GM21786 (cell line): Measurements from ENCODE around the gene GPR61.

Experiments
- ATAC-seq: cut with Tn5 transposase; IDR thresholded peaks from one replicate; pipeline ENCODE4 v1.9.1; 2021; ENCODE audit not compliant: unreplicated experiment

Gene GPR61

DNA sequence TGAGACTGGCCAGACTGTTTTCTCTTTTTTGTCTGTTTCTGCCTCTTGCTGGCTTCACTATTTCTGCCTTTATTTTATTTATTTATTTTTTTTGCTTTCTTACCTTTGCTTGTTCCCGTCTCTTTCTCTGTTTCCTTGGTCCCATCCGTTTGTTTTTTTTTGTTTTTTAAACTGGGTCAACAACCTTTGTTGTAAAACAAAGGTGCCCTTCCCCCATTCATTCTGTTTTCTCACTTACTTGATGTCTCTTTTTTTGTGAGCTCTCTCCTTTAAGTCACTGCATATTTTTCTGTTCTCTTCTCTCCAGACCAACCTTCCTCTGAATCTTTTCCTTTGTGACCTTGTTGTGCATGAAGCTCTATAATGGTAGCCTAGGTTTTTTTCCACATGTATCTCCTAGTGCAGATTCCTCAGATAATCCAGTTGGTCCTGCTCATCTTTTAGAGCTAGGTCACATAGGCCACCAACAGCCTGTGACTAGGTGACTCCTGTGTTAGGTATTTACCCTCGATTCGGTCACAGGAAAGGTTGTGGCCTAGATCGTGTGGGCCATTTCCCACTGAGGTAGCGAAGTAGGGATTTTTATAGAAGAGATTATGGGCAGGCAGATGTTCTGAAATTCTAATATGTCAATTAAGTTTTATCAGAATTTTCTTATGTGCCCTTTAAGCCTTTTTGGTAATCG is 24.7 kb downstream of the GPR61 start:
- ATAC-seq: no peak

DNA sequence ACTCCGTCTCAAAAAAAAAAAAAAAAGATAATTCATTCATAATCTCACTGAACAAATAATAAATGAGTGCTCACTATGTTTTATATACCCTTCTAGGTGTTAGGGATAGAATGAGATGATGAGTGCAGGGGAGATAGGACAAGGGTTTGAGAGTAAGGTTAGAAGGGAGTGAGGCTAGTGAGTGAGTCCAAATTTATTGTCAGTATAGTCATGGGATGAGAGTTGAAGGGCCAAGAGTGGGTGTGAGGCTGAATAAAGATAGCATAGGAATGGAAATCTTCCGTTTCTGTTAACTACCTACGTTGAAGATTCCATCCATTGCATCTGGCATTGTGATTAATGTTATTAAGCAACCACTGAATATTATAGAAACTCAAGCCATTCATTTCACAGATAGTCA is 25.6 kb downstream of the GPR61 start:
- no peak for ATAC-seq

DNA sequence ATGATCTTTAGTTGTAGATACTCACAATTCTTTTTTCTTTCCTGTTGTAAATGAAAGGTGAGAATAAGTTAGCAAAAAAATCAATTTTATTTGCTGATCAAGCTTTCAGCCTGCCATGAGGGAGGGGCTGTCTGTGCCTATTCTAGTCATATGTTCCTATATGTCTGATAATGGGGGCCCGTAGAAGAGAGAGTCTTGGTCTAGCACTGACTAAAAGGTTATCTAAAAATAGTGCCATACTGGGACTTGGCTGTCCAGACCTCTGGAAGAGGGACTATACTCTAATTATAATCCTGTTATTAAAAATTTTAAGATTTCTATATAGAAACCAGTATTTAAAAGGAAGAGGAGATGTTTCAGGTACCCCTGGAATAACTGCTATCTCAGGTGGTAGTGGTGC is 27.3 kb downstream of the GPR61 start:
- ATAC-seq: no peak

DNA sequence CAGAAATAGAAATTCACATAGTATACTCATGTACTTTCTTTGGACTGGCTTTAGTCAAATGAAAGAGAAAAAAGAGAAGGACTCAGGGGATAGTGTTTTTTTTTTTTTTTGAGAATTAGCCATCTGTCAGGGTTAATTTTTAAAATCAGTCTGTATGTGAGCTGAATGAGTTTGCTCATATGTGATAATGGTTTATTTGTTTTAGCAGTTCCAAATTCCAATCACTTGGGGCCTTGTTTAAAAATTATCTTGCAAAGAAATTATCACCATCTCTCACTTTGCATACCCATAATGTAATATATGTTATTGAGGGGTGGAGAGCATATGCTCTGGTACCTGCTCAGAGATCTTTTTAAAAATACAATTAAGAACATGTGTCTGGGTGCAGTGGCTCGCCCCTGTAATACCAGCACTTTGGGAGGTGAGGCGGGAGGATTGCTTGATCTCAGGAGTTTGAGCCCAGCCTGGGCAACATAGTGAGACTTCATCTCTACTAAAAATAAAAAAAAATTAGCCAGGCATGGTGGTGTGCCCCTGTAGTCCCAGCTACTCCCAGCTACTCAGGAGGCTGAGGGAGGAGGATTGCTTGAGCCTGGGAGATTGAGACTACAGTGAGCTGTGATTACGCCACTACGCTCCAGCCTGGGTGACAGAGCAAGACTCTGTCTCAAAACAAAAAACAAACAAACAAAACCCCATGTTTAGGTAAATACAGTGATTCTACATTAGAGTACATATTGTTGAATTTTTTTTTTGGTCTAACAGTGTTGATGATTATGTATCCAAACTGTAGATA is 28.4 kb downstream of the GPR61 start:
- ATAC-seq: no peak

DNA sequence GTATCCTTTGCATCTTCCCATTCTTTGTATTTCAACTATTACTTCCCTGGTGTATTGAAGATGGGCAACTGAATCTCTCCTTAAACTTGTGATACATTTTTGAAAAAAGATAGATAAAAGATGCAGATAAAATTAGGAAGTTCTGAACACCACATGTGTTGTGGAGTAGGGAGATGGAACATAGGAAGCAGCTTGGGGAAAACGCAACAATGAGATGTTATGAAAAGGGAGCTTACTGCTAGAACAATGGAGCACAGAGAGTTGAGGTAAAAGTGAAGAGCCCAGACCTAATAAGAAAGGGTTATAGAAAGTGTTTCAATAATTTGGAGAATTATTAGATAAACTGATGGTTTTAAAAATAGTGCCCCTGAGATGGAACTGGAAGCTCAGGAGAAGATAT is 29.7 kb downstream of the GPR61 start:
- no peak for ATAC-seq

DNA sequence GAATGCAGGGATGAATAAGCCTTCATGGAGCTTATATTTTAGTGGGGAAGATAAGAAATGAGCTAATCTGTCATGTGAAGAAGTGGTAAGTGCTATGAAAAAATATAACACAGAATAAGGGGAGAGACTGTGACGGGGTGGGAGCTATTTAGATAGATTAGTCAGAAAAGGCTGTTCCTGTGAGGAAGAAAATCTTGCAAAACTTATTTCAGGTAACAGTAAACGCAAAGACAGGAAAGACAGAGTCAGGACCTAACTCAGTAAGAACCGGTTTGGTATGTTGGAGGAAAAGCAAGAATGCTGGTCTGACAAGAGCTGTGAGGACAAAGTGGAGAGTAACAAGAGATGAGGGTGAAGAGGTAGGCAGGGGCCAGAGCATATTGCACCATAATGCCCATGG is 30.7 kb downstream of the GPR61 start:
- no peak for ATAC-seq

DNA sequence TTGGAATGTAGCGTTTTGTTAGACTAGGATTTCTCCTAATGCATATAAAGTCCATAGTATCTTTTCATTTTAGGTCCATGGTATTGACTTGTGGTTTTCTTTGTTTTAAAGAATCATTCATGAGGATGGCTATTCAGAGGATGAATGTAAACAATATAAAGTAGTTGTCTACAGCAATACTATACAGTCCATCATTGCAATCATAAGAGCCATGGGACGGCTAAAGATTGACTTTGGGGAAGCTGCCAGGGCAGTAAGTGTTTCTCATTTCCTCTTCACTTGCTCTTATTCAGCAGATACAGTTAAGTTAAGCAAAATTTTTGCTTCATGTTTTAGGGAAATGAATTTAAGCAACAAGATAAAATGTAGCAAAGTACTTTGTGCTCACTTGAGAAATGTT is 34.1 kb downstream of the GPR61 start:
- no peak for ATAC-seq

DNA sequence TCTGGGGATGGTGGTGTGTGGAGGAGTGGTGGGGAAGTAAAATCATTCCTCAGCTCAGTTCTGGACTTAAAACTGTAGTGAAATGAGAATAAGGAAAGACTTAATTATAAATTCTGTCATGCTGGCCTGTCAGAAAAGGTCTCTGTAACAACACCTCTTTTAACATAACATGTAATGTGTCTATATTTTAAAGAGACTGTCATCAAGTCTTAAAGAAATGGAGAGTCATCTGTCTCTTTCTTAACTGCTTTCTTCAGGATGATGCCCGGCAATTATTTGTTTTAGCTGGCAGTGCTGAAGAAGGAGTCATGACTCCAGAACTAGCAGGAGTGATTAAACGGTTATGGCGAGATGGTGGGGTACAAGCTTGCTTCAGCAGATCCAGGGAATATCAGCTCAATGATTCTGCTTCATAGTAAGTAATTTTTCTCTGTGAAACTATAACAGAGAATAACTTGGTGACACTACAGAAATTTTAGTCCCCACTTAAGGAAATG is 39.3 kb downstream of the GPR61 start:
- ATAC-seq: no peak

DNA sequence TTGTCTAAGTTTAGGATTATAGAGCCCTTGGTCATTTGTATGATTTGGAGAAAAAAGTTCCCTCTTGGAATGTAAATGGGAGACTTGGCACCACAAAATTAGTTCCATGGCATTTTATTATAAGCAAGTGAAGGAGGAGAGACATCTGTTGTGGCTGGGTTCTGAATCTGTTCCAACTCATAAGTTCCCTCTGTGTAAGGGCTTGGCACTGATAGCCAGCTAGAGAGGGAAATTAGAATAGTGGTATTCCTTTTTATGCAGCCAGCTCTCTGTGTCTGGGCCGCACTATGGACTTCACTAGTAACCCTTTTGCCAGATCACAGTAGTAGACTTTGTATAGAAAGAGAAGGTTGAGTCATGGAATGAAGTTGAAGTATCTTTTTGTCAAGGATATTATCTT is 39.8 kb downstream of the GPR61 start:
- ATAC-seq: no peak

DNA sequence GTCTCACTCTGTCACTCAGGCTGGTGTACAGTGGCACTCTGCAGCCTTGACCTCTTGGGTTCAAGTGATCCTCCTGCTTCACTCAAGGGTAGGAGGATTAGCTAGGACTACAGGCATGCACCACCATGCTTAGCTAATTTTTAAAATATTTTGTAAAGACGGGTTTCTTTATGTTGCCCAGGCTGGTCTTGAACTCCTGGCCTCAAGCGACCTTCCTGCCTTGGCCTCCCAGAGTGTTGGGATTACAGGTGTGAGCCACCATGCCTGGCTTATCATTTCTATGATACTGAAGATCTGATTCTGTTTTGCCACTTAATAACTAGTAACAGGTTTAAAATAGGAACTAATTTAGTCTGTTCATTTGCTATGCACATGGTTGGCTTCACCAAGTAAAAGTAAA is 42.3 kb downstream of the GPR61 start:
- no peak for ATAC-seq

DNA sequence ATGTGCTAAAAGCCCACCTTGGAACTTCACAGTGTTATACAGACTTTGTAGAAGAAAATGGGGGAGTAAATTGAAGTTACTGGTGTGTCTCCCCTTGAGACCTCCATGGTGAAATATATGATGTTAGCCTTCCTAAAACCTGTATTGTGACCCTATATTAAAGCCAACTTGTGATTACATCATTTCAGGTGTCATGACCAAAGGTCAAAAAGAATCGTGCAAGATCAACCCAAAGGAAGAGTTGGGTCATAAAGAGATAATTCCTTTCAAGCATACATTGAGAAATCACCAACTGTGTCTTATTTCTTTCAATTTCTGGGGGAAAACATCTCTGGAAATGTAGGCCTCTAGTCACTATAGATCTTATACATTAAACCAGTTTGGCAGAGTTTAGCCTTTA is 45.1 kb downstream of the GPR61 start:
- ATAC-seq: no peak

DNA sequence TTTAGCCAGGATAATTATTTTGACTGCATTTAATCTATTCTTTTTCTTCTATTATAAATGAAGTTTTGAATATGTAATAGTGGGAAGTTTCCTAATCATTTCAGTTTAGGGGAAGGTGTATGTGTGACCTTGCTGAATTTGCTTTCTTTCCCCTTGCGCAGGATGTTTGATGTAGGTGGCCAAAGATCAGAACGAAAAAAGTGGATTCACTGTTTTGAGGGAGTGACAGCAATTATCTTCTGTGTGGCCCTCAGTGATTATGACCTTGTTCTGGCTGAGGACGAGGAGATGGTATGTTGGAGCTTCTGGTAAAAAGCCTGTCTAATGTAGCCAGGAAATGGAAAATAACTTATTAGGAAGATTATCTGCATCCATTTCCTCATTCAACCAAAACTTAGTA is 46.4 kb downstream of the GPR61 start:
- ATAC-seq: no peak

DNA sequence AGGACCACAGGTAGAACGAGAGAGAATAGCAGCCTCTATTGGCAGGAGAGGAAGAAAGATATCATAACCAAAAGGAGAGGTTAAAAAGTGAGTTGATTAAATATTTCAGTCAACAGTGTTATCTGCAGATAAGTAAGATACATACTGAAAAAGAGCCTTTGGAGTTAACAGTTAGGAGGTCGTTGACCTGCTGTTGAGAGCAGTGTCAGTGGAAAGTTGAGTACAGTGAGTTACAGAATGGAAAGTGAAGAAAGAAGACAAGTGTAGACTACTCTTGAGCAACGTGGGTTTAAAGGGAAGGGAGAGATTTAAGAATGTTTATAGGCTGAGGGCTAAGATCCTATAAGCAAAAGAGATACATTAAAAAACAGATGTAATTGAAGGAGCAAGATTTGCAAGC is 49.5 kb downstream of the GPR61 start:
- ATAC-seq: no peak

DNA sequence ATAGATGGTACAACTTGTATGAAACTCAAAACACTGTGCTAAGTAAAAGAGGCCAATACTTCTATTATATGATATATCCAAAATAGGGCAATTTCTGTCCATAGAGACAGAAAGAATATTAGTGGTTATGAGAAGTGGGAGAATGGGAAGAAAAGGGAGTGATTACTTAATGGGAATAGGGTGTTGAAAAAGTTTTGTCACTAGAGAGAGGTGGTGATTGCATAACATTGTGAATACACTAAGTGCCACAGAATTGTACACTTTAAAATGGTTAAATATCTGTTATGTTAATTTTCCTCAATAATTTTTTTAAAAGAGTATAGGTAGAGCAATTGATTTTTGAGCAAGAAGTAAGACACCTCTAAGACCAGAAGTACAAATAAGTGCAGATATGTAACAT is 50.0 kb downstream of the GPR61 start:
- ATAC-seq: no peak

DNA sequence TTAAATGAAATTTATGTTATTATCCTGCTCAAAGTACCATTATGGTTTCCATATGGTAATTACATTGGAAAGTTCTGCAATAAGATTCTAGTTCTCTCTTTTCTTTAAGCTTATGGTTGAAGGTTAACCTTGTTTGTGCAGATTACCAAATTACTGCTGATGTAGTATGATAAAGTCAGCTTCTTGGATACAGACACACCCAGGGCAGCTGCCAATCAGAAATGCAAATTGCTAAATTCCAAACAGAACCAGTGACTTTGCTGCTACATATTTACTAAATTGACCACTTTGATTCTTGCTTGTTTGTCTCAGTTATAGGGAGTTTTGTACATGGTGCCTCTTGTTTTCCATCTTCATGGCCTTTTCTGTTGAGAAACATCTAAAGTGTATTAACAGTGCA is 53.2 kb downstream of the GPR61 start:
- no peak for ATAC-seq

DNA sequence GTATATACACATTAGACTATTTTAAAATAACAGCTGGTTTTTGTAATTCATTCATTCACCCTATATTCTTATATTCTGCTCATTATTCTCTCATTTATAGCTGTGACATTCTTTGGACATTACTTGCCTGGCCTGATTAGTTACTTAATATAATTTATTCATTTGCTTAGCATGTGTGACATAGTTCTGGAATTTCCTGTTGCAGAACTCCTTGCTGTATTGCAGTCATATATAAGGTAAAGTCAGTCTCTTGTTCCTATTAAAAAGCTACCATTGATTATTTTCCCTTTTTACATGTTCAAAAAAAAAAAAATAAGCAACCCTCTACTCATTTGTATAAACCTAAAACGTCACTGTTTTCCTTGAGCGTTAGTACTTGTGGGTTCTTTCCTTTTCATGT is 55.9 kb downstream of the GPR61 start:
- ATAC-seq: no peak
